GM19372 (cell line): Measurements from ENCODE around the gene TMEM14A.

Experiments used
- ATAC-seq: cut with Tn5 transposase; IDR thresholded peaks from one replicate; pipeline ENCODE4 v1.9.1; 2021; ENCODE audit warnings: mild to moderate bottlenecking, low read depth, moderate library complexity; ENCODE audit not compliant: unreplicated experiment

Gene TMEM14A

DNA sequence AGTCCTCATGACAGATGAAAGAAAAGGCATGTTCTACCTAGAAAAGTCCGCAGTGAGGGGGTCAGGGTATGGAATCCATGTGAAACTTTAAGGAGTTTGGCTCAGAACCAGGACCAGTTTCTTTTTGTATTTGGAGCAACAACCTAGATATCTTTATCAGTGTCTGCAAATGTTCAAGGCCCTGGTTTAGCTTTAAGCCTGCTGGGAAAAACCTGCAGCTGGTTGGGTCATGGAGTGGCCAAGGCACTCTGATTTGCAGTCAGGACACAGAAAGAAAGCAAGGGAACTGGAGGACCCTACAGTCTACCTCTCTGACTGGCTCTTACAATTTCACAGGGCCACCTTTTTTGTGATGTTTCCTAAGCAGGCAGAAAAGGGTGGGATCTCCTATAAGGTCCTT, 58.7 kb downstream of the TMEM14A start:
- ATAC-seq = no peak

DNA sequence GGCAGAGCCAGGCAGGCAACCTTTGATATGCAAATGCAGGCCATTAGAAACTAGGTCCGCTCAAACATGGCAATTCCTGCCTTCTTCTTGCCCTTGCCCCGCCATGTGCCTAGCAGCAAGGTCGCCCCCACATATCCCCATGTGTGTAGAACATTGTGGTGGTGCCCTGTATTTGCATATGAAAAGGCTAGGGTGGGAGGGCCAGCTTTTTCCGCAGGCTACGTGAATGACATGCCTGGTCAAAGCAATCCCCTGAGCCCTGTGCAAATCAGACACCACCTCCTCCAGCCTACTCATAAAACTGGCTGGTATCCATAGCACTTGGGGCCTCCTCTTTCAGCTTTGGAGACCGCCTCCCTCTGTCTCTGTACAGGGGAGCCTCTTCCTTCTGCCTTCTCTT, 60.8 kb downstream of the TMEM14A start:
- no peak for ATAC-seq

DNA sequence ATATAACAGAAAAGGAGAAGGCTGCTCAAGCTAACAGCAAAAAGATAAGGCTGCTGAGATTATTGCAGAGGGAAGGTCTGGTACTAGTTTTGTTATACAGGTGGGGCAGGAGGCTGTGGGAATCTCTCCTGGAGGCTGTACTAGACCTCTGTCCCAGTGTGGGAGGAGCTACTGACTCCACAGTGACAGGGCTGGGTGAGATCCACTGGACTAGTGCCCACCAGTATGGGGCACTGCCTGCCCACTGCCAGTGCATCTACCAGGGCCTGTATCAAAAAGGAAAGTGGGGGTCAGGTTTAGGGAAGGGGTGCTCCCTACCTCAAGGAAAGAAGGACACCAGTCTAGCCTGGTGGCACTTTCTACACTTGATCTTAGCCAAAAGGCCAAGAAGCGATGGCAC, 62.3 kb downstream of the TMEM14A start:
- ATAC-seq = no peak

DNA sequence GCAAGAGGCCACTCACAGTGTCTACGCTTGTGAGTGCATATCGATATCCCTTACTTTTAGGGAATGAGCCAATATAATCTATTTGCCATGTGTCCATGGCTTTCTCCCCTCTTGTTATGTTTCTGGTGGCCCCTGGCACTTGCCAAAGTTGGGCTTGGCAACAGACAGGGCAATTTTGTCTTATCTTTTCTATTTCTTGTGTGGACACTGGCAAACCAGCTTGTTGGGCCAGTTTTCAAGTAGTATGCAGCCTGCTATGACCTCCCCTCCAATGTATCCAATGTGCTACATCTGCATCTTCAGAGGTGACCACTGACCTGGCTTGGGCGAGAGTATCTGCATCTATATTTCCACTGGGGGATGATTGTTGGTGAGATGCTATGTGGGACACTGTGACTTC, 63.2 kb downstream of the TMEM14A start:
- ATAC-seq = no peak

DNA sequence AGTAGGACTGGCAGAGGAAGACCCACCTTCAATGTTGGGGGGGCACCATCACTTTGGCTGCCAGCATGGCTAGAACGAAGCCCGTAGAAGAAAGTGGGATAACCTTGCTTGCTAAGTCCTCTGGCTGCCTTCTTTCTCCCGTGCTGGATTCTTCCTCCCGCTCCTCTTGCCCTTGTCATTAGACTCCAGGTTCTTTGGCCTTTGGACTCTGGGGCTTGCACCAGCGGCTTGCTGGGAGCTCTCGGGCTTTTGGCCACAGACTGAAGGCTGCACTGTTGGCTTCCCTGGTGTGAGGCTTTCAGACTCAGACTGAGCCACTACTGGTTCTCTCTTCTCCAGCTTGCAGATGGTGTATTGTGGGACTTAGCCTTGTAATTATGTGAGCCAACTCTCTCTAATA, 64.2 kb downstream of the TMEM14A start:
- ATAC-seq = no peak

DNA sequence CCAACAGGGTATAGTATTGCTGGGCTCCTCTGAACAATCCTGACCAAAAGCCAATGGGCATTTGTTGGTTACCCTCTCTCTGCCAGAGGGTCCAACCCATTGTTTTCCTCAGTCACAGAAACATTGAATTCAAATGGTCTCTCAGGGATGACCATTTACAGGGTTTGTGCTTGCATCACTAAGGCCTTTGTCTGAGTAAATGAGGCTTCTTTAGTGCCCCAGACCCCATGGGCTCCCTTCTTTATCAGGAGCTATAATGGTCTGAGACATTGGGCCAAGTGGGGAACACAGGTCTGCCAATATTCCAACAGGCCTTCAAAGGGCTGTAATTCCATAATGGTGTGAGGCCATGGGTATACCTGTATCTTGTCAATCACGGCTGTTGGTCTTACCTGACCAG, 65.2 kb downstream of the TMEM14A start:
- no peak for ATAC-seq
